Measurements from ENCODE around the gene CBFA2T2.
"Not testable (repeated sequence)": the region's sequence is repeated elsewhere in the genome, so short reads cannot be mapped to it uniquely, and the experiment has no call there.

Gene CBFA2T2

GRCh38 chr20:33680686-33681085, 190.8 kb downstream of the CBFA2T2 start:
- no peak for DNase-seq (ENCODE audit: low spot score)

DNA sequence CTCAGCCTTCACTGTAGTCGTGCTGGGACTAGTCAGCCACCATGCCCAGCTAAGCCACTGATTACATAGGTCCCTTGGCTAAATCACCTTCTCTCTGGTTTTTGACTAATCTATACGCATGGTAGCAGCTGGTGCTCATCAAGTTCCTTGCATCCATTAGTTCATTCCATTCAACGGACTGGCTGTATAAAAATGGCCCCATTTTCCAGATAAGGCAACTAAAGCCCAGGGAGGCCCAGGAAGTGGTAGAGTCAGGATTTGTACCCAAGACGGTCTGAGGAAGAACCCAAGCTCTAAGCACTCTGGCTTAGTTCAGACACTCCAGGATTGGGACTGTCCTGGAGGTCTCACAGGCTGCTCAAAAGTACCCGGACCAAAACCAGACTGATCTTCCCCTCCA, 191.4 kb downstream of the CBFA2T2 start:
- DNase-seq (ENCODE audit: low spot score) = no peak

DNA sequence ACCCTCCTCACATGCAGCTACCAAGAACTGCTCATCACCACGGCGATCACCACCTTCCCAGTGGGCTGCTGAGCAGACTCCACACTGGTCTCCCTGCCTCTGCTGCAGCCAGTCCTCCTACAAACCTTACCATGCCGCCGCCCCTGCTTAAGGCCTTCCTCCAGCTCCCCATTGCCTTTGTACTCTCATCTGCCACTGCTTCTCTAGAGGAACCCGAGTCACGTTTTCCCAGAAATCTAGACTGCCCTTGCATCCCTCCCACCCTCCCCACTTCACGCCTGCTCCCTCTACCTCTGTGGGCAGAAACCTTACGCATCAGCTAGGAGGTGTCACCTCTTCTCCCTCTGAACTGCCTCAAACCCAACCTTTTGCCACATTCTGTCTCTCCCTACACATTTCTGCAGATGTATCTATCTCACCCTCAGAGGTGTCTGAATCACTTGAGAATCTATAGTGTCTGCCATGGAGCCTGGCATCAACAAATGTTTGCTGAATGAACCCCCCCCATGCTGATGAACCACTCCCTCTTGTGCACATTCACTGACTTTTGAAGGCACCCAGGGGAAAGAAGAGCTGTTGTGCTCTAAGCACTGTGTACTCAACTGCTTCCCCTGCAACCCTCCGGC, 191.9 kb downstream of the CBFA2T2 start:
- no peak for DNase-seq (ENCODE audit: low spot score)

- DNase-seq (ENCODE audit: low spot score) = no peak
Measured at GRCh38 chr20:33684533-33685327, 194.8 kb downstream of the CBFA2T2 start.

DNA sequence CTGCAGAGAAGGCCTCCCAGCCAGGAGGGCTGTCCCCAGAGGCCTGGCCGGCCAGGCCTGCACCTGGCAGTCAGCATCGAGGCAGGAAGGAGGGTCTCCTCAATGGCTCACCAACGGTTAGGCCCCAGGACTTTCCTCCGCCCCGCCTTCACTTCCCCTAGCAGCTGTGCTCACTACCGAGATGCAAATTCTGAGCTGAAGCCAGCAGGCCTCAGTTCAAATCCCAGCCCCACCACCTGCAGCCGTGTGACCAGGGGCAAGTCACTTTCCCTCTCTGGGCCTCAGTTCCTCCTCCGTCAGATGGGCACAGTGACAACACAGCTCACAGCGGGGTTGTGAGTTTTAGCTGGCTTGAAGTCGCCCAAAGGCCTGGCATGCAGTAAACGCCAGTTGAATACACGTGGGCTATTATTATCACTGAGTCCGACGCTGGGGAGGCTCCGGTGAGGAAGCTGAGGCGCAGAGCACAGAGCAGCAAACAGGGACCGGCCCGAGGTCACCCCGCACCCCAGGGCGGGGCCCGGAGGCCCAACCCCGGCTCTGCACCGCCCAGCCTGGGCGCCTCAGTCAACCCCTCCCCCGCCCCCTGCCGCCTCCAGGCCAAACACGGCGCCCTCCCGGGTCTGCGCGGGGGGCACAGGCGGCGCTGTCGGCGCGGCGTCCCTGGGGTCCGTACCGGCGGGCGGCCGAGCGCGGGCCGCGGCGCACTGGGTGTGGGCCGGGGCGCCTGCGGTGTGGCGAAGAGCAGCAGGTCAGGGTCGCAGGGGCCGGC, 195.6 kb downstream of the CBFA2T2 start:
- DNase-seq (ENCODE audit: low spot score) = peak; percentile 79

DNA sequence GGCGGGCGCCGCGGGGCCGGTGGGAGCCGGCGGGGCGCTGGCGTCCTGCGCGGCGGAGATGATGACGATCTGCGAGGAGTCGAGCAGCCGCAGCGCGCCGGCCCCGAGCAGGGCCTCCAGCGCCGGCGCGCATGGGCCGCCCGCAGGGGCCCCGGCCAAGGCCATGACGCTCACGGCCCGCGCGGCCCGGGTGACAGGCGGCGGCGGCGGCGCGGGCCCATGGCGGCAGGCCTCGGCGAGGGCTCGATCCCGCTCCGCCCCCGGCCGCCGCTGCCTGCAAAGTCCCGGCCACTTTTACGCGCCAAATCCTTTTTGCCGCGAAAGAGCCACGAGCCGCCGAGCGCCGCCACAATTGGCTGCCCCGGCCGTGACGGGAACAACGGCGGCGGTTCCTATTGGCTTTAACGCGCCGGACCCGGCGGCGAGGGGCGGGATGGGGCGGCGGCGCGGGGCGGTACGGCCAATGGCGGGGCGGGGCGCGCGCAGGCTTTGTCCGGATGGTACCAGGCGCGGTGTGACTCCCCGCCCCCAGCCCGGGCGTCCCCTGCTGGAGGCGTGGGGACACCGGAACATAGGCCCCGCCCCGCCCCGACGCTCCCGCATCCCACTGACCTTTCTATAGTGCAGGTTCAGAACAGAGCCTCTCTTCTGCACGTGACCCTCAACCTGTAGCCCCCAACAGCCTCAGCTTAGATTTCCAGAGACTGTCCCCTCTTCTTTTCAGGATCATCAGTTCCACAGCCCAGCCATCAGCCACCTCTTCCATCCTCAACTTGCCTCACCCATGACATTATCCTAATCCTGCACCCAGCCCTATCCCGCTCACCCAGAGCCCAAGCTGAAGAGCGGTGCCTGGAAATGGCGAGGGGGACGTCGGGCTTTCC, 196.4 kb downstream of the CBFA2T2 start, which contains the start of gene E2F1:
Gene E2F1, minus strand, starts transcription at position 286 of the 884 bp plus-strand sequence. Its CDS starts 121 bp downstream, at position 165.
- peak; percentile 100 for DNase-seq (ENCODE audit: low spot score)

- no peak for DNase-seq (ENCODE audit: low spot score)
Measured at GRCh38 chr20:33686984-33687366, 197.1 kb downstream of the CBFA2T2 start.

GRCh38 chr20:33687370-33687915, 197.5 kb downstream of the CBFA2T2 start:
- DNase-seq (ENCODE audit: low spot score) = no peak

- DNase-seq (ENCODE audit: low spot score) = no peak
Measured at GRCh38 chr20:33687993-33688937, 198.4 kb downstream of the CBFA2T2 start.

GRCh38 chr20:33688938-33689424, 199.1 kb downstream of the CBFA2T2 start:
- no peak for DNase-seq (ENCODE audit: low spot score)

DNA sequence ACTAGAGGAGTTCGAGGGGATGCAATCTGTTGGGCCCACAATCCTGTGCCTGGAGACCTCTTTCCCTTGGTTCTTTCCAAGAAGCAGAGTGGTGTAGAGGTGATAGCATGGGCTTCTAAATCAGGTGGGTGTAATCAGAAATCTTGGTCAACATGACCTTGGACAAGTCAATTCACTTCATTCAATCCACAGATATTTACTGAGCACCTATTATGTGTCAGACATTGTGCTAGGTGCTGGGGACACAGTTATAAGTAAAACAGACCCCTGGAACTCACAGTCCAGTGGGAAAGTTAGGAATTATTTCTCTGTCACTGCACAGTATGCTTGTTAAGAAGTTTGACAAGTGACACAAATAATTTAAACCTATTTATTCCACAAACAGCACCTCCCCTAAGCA, 199.6 kb downstream of the CBFA2T2 start:
- DNase-seq (ENCODE audit: low spot score) = no peak

GRCh38 chr20:33689973-33690372, 200.1 kb downstream of the CBFA2T2 start:
- DNase-seq (ENCODE audit: low spot score) = no peak

- DNase-seq (ENCODE audit: low spot score) = no peak
Measured at GRCh38 chr20:33693289-33693688, 203.4 kb downstream of the CBFA2T2 start.

DNA sequence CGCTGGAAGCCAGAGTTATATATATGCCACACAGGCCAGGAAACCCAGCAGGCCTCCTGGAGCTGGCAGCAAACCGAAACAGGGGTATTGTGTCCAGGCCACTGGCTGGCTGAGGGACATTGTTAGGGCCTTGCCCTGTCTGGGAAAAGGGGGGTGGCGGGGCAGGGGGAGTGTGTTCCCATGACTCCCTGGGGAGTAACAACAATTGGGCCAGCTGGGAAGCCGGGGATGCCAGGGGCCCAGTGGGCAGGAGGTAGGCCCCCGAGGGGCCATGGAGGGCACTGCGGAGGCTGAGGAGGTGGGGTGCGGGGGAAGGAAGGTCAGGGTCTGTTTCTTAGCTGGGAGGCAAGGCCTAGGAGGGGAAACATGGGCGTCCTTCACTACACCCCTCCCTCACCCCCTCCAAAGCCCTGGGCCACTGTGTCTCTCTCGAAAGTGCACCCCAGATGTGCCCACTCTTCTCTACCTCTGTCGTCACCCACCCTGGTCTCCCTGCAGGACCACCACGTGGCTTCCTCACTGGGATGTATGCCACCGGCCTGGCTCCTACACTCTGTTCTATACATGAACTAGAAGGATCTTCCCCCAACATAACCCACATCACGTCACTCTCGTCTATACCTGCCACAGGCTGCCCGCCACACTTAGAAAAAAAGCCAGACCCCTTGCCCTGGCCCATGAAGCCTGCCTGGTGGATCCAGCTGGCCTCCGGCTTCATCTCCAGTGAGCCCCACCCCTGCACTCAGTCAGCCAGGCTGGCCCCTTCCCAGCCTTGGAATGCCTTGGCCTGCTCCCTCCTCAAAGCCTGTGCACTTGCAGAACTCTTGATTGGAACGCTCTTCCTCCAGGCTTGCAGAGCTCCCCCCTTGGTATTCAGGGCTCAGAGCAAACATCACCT, 204.1 kb downstream of the CBFA2T2 start:
- DNase-seq (ENCODE audit: low spot score) = no peak

DNA sequence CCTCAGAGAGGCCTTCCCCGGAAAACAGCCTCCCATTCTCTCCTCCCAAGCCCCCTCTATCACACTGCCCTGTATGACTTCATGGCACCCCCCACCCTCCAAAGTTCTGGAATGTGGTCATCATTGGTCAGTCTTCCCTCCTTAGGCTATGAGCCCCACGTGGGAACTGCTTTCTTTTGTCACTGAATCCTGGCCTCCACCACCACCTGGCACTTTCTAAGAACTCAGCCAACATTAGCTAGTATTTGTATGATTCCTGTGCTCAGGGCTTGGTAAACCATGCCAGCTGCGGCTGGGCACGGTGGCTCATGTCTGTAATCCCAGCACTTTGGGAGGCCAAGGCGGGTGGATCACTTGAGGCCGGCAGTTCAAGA, 204.7 kb downstream of the CBFA2T2 start:
- no peak for DNase-seq (ENCODE audit: low spot score)

DNA sequence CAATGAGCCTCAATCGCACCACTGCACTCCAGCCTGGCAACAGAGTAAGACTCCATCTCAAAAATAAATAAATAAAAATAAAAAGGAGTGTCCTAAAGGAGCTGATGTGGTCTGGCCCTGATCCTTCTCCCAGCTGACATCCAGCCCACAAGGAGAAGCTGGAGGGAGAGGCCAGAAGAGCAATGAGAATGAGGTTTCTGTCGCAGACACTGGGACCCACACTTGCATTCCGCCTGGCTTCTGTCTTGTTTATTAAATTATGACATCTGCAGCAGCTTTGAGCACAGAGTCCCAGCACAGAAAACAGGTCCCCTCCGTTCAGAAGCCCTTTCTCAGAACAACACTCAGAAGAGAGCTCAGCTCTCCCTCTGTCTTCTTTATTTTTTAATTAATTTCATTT, 206.6 kb downstream of the CBFA2T2 start:
- DNase-seq (ENCODE audit: low spot score) = no peak

GRCh38 chr20:33697129-33697528, 207.2 kb downstream of the CBFA2T2 start:
- DNase-seq (ENCODE audit: low spot score) = no peak

DNA sequence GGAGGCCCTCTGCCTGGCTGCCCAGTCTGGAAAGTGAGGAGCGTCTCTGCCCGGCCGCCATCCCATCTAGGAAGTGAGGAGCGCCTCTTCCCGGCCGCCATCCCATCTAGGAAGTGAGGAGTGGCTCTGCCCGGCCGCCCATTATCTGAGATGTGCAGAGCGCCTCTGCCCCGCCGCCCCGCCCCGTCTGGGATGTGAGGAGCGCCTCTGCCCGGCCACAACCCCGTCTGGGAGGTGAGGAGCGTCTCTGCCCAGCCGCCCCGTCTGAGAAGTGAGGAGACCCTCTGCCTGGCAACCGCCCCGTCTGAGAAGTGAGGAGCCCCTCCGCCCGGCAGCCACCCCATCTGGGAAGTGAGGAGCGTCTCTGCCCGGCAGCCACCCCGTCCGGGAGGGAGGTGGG, 209.1 kb downstream of the CBFA2T2 start:
- not testable (repeated sequence) for DNase-seq (ENCODE audit: low spot score)

Data from HuH-7 (cell line).